GM21528 (cell line): ENCODE results near the gene SPAAR.
"Not testable (repeated sequence)": the region's sequence is repeated elsewhere in the genome, so short reads cannot be mapped to it uniquely, and the experiment has no call there.

Experiments
- ATAC-seq: cut with Tn5 transposase; IDR thresholded peaks from one replicate; pipeline ENCODE4 v1.9.1; 2021; ENCODE audit warnings: mild to moderate bottlenecking, moderate library complexity; ENCODE audit not compliant: unreplicated experiment, low FRiP score

SPAAR gene

DNA sequence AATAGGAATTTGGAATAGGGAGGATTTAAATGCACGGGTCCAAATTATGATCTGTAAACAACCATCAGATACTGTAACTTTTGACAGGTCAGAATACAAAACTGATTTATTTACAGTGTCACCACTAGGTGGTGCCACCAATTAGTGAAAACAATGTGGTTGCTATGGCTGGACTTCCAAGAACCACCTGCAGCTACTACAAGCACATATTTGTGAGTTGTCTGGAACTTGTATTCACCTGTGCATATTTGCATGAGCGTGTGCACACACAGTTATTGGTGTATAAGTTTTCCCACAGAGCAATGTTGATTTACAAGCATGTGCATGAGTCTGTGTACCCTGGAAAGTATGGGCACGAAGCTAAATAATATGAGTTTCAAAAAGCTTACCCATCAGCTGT is 6.2 kb upstream of the SPAAR start:
- ATAC-seq: no peak

DNA sequence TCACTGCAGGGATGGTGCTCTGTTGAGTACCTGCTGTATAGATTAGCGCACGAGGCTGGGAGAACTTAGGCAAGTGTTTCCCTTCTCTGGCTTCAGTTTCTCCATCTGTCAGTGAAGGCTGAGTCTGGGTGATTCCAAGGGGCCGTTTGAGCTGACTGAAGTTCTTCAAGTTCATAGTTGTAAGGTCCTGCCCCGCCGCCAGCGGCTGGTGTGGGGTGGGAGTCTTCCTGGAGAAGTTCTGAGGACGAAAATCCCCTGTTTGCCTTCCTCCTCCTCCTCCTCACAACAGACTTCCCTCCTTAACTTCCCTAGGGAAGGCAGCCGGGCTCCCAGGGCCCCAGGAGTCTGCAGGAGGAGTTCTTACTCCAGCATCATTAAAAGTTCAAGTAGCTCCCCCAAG is 5.0 kb upstream of the SPAAR start:
- no peak for ATAC-seq

DNA sequence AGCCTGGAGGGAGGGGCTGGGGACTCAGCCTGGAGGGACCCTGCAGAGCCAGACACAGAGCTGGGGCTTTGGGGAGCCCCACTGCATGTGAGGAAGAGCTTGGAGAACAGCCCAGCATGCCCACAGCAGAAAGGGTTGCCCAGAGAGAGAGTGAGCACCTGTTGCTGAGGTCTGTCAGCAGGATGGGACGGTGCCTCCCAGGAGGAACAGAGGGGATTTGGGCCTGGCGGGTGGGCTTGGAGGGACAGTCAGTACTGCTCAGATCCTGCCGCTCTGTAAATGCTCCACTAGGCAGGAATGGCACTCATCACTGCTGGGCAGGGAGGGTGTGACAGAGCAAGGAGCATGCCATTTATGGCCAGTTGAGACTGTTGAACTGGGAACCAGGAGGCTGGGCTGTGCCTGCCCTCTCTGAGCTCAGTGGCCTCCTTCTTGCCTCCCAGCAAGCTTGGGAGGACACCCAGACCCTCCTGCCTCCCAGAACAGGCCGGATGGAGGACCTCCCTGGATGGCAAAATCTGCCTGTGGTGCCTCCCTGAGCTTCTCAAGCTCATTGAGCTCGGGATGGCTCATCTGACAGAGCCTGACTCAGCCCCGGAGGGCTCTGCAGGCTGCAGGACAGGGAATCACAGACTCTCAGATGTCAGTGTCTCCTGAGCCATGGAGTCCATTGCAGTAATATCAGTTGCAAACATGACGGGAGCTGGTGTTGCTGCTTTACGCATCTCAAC is 4.1 kb upstream of the SPAAR start:
- ATAC-seq: no peak

DNA sequence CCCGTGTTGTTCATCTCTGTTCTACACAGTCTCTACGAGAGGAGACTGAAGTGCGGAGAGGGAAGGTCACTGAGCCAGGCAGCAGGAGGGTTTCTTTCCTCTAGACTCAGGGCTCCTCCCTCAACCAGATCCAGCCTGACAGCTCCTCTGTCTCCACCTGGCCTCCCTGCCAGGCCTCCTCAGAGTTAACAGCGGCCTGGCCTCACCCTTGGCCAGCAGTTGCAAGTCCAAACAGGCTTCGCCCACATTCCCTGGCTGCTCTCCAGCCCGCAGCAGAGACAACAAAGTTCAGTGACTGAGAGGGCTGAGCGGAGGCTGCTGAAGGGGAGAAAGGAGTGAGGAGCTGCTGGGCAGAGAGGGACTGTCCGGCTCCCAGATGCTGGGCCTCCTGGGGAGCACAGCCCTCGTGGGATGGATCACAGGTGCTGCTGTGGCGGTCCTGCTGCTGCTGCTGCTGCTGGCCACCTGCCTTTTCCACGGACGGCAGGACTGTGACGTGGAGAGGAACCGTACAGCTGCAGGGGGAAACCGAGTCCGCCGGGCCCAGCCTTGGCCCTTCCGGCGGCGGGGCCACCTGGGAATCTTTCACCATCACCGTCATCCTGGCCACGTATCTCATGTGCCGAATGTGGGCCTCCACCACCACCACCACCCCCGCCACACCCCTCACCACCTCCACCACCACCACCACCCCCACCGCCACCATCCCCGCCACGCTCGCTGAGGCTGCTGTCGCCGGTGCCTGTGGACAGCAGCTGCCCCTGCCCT is 3.2 kb upstream of the SPAAR start, which contains the start of gene HRCT1:
TSS of gene HRCT1 (plus strand) at position 291 of the 768 bp plus-strand sequence. CDS start at position 377, 86 bp downstream.
- no peak for ATAC-seq

DNA sequence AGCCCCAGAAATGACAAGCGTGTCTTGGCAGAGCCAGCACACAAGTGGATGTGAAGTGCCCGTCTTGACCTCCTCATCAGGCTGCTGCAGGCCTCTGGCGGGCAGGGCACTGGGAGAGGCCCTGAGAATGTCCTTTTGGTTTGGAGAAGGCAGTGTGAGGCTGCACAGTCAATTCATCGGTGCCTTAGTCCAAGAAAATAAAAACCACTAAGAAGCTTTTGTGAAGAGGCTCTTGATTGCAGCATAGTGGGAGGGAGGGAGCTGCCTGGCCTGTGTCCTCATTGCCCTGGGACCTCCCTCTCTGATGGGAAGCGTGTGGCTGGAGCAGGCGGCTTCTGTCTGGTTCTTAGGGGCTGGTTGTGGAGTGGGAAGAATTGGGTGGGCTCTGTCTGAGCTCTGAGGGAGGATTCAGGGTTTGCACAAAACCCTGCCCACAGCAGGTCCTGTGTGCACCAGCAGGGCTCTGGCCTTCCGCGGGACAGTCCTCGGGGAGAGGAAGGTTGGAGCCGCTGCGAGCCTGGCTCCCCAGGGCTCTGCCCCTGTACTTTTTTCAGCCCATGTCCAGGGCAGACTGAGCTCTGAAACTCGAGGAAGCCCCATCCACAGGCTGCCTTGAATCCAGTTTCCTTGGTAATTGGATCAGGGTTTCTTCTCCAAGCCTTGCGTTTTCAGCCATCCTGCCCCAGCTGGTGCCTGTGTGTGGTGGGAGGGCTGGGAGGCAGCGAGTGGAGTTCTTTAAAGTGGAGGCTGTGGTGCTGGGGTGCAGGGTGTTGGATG is 2.2 kb upstream of the SPAAR start:
- ATAC-seq: no peak

DNA sequence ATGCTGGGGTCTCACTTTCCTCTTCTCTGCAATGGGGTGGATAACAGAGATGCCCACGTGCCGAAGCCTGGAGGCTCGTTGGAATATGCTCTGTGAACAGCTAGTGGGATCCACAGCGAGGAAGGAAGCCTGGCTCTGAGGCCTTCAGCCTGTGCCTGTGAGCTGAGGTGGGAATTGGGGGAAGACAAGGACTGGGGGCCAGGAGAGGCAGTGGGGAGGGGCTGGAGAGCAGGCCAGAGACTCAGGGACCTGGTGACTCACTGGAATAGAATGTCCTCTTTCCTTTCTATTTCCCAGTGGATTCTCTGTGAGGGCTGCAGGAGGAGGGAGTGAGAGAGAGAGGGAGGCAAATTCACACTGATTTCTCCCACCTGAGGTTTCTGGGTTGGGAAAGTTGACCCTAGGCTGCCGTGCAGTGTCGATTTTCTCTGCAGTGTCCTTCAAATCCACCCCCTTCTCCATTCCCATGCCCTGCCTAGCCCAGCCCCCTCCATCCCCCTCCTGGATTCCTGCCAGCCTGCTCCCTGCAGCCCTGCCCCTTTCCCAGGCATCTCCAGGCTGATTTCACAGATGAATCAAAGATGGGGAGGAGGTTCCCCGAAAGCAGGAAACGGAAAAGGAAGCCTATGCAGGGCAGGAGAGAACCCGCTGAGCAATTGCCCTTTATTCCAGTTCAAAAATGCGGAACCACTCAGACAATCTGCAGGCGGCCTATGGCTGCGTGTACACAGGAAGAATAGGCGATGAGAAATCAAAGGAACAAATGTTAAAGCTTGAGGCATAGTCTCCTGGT is 1.4 kb upstream of the SPAAR start:
- no peak for ATAC-seq

DNA sequence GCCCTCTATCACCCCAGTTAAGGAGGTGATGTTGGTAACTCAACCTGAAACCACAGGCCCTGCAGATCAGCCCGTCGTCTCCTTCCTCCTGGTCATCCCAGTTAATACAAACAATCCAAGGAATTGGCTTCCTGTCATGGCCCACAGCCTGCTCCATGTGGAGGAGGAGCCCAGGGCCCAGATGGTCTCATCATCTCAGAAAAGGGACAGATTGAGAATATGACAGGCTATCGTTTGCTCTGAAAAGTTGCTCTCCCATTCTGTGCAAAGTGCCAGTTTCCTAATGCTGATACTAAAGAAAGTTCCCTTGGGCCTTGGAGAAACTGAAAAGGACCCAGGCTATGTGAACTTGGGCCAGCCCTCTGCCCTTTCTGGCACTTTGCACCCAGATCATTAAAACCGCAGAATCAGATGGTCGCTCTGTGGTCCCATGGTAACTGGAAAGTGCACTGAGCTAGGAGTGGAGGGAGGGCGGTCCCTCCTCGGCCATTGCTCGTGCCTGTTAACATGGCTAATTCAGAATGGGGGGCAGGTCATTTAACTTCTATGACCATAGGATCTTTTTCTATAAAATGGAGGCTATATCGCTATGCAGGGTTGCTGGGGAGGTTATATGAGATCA is 675 bp upstream of the SPAAR start:
- no peak for ATAC-seq

DNA sequence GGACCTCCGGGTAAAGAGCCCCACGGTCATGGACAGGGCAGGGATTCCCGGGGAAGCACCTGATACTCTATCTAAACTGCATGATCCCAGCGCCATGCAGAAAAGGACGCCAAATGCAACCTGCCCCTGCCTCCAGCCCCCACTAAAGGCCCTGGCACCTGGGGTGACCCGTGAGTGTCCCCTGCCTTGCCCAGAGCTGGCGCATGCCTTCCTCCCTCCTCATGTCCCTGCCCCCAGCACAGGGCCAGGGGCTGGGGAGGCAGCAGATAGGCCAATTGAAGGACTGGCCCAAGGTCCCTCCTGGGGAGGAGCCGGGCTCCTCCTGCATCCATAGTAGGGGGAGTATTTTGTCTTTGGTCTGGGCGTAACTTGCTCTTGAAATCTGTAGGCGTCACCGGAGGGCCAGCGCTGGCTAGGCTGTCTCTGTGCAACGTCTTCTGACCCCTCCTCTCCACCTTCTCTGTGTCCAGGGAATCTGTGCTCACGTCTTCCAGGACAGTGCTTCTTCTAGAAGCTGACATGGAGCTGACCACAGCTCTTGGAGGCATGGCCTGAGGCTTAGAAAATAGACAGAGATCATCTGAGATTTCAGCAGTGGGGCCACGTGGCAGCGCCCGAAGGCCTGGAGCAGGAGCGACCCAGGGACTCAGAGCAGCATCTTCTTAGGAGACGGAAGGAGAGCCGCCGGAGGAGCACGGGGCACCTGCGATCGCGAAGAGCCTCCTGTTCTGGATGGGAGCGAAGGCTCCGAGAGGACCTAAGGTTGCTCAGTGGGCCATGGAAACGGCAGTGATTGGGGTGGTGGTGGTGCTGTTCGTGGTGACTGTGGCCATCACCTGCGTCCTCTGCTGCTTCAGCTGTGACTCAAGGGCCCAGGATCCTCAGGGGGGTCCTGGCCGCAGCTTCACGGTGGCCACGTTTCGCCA is 660 bp downstream of the SPAAR start:
- no peak for ATAC-seq

DNA sequence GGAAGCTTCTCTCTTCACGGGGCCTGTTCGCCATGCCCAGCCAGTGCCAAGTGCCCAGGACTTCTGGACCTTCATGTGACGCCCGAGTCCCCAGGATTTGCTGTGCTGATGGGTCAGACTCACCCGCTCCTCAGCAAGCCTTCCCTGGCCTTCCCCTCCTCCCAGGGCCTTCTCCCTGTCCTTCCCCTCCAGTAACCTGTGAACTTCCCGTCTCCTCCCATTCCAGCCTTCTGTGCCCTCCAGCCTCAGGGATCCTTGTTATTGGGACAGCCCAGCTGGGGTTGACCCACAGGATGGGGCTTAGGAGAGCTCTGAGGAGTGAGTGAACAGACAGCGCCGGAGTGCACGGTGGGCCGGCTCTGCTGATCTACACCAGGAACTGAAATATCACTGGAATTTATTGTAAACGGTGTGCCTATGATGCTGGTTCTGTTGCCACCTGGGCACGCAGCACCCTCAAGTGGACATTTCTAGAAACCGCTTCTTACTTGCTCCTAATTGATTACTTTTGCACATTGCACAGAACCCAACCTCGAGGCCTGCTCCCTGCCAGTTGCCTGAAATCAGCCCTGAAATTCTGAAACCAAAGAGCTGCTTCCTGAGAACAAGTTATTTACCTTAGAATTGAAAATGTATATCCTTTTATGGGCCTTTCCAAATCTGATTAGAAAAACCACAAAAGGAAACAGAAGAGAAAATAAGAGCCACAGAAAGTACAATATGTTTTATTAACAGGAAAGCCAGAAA is 1.5 kb downstream of the SPAAR start:
- ATAC-seq: no peak

DNA sequence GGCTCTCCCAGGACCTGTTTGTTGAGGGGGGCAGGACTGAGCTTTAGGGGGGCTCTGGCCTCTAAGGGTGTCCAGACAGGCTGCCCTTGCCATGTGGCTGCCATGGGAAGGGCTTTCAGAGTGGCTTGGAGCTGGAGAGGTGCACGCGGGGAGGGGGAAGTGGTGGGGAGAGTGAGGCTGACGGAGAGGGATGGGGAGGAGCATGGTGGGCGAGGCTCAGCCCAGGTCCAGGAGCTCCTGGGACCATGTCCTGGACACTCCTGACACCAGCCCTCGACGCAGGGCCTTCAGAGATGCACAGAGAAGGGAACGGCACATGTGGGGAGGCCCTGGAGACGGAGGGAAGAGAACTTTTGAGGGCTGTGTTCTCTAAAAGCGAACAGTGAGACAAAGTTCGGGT is 2.4 kb downstream of the SPAAR start:
- ATAC-seq: no peak

DNA sequence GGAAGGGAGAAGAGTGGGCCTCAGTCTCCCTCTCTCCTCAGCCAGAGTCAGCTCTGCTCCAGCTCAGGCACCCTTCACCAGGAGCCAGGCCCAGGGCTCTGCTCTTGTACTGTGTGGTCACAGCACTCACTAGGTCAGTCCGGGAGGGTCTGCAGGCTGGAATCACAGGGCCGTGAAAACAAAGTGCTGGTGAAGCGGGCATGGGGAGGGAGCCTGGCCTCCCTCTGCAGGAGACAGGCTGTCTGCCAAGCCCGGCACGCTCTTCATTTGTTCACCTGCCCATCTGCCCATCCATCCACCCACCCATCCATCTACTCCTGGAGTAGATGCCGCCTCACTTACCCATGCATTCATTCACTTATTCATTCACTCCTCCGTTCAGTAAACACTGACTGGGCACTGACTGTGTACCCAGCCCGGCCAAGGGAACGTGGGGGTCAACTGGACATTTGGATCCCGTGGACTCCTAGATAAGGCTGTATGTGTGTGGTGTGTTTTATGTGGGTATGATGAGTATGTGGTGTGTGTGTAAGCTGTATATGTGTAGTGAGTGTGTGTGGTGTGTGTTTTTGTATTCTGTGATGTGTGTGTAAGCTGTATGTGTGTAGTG is 3.6 kb downstream of the SPAAR start:
- ATAC-seq: no peak

DNA sequence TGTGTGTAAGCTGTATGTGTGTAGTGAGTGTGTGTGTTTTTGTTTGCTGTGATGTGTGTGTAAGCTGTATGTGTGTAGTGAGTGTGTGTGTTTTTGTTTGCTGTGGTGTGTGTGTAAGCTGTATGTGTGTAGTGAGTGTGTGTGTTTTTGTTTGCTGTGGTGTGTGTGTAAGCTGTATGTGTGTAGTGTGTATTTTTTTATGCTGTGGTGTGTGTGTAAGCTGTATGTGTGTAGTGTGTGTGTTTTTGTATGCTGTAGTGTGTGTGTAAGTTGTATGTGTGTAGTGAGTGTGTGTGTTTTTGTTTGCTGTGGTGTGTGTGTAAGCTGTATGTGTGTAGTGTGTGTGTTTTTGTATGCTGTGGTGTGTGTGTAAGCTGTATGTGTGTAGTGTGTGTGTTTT is 4.1 kb downstream of the SPAAR start:
- not testable (repeated sequence) for ATAC-seq

DNA sequence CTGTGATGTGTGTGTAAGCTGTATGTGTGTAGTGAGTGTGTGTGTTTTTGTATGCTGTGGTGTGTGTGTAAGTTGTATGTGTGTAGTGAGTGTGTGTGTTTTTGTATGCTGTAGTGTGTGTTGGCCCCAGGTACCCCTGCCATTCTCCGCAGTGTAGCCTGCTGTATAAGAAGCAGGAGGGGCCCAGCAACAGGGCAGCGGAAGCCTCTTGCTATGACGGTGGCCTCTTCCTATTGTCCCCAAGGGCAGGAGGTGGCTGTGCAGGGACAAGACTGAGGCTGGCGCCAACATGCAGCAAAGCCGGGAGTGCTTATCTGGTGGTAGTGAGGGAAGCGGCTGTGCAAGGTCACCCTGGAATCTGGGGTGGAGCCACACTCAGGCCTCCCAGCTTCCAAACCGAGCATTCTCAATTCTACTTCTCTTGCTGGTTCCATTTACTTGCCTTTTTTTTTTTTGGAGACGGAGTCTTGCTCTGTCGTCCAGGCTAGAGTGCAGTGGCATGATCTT is 5.1 kb downstream of the SPAAR start:
- ATAC-seq: no peak

DNA sequence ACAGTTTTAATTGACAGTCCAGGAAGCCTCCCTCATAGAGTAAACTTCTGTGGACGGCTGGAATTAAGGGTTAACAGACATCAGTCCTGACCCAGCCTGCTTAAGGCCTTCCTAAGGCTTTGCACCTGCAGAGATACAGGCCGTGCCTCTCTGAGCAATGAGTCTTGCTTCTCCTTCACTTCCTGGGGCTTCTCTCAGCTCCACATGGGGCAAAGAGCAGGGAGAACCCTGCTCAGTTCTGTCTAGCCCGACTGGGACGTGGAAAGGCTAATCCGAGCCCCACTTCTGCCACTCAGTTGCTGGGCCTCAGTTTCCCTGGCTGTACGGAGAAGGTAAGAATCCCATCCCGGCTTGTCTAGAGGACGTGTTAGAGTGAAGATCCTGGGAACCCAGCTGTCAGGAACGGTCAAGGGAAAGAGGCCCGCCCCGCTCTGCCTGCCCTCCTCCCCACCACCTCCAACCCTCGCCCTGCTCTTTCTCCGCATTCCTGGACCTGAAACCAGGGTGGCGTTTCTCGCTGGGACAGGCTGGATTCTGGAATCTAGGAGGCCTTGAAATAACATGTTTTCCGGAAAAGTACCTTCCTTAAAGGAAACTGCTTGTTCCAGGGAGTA is 6.5 kb downstream of the SPAAR start:
- no peak for ATAC-seq

DNA sequence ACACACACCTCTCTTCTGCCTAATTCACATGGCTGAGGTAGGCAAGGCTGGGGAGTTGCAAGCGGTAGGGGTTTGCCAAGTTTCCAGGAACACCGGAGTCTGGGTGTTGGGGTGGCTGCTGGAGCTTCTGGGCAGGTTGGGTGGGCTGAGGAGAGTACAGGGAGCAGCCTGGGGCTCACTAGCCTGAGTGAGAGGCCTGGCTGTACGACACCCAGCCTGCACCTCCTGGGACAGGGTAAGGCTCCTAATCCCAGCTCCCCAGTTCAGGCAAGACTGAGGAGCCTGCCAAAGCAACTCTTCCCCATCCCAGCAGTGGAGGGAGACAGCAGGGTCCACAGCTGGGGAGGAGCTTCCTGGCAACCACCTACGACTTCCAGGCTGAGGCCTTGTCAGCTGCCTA is 8.0 kb downstream of the SPAAR start:
- no peak for ATAC-seq

DNA sequence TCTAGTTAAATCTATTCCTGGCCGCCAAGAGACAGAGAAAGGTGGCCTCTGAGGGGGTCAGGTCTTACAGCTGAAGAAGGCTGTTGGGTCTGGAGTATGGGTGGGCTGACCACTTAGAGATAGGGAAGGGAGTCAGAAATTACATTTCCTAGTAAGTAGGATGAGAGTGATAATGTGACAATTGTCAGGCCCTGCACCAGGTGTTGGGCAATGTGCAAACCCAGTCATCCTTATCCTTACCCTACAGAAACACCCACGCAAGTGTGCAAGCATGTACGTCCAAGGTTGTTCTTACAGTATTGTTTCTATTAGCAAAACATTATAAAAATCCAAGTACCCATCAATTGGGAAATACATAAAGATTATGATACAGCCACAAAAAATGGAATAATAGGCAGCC is 9.5 kb downstream of the SPAAR start:
- ATAC-seq: no peak
